ENCODE measurements around the gene PLS3. TPM values are rescaled to one million over a fixed set of nuclear protein-coding genes. Genes with fewer than 3 reads are reported as not detected.

Gene PLS3
- total RNA-seq, 1 donor = 323 TPM

DNA sequence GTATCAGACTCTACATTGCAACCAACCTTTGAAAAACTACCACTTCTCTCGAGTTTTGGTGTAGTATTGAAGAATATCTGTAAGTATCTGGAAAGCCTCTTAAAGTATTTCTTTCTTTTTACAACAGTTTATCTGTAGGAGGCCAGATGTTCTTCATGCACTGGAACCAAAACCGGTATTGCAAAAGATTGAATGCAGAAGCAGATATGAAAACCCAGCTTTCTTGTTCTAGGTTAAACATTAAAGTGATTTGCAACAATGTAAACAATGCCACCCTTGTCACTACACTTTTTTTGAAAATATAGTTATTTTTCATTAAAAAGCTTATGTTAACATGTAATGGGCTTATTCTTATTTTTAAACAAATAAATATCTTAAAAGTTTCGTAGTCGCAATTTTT lies 27.2 kb downstream of the PLS3 start:
- DNase-seq (ENCODE audit: low read depth) = peak; percentile 62
- H3K4me3 ChIP-seq (ENCODE audit: low read depth, low read length) = no peak overlapping the region
- TF ChIP-seq, protein P1, sequence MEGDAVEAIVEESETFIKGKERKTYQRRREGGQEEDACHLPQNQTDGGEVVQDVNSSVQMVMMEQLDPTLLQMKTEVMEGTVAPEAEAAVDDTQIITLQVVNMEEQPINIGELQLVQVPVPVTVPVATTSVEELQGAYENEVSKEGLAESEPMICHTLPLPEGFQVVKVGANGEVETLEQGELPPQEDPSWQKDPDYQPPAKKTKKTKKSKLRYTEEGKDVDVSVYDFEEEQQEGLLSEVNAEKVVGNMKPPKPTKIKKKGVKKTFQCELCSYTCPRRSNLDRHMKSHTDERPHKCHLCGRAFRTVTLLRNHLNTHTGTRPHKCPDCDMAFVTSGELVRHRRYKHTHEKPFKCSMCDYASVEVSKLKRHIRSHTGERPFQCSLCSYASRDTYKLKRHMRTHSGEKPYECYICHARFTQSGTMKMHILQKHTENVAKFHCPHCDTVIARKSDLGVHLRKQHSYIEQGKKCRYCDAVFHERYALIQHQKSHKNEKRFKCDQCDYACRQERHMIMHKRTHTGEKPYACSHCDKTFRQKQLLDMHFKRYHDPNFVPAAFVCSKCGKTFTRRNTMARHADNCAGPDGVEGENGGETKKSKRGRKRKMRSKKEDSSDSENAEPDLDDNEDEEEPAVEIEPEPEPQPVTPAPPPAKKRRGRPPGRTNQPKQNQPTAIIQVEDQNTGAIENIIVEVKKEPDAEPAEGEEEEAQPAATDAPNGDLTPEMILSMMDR (IDR thresholded peaks at IDR 0.05; ENCODE audit: insufficient read depth, low read depth, low read length) = no peak

DNA sequence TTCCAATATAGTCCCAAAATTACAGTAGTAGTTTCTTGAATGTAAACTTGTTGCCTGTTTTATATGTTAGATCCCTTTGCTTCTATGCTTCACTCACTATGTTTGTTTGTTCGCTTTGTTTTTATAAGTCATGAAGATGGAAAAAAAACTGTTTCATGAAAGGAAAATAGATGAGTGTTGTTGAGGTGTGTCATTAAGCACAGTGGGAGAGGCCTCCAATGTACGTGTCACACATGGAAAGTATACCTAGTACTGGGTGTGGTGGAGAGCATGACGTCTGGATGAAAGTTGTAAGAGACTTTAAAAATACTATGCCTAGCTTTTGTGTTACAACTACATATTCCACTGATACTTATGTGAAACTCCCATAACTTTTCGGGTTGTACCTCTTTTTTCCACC lies 28.4 kb downstream of the PLS3 start:
- no peak for DNase-seq (ENCODE audit: low read depth)
- H3K4me3 ChIP-seq (ENCODE audit: low read depth, low read length) = no peak overlapping the region
- TF ChIP-seq, protein P1 (IDR thresholded peaks at IDR 0.05; ENCODE audit: insufficient read depth, low read depth, low read length) = no peak

DNA sequence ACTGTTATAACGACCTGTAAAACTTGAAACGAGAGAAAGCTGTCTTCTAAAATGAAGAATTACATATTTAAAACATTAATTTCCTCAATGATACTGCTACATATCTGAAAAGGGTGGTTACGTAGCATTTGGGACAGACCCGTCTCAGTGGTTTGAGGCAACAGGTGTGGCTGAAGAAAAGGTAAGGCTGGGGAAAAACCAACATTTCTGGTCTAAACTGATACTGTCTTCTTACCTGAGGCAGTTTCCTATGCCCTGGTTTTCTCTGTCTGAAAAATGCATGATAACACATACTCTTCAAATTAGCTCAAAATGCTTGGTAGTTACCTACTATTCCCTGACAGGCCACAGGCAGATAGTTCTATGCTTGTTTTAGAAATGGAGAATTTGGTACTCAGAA lies 30.4 kb downstream of the PLS3 start:
- TF ChIP-seq, protein P1 (IDR thresholded peaks at IDR 0.05; ENCODE audit: insufficient read depth, low read depth, low read length) = no peak
- no peak overlapping the region for H3K4me3 ChIP-seq (ENCODE audit: low read depth, low read length)
- DNase-seq (ENCODE audit: low read depth) = no peak

DNA sequence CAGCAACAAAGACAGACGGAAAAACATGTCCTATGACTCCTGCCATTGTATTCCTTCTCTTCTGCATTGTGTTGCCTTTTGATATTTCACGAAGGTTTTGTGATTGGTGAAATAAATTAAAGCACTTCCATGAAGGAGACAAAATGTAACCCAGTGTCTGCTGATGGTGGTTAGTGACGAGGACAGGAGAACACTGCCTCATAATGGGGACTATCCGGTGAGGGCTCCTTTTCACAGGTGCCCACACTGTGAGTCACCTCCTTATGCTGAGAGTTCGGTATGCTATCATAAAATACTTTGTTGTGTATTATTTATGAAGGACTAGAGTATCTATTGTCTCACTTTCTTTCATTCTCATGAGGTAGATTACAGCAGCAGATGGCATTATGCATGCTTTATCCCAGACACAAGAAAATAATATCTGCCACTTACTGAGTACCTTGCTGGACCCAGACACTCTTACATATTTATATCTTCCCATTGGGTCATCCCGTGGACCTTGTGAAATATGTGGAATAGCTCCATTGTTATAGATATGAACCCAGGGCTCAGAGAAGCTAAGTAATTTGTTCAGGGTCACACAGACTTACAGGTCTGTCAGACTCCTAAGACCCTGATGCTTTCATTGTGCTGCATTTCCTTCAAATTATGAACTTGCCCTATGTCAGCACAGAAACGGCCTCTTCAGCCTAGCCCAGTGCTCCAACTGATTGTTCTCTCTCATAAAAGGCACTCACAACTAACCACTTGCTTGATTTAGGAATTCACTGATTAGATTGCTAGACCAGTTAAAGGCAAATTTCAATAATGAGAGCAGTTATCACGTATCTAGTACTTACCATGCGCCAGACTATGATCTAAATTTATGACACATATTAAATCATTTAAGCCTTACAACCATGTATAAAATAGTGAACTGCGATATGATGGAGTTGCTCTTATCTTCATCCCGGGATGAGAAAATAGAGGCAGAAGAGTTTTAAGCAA lies 31.2 kb downstream of the PLS3 start:
- no peak overlapping the region for H3K4me3 ChIP-seq (ENCODE audit: low read depth, low read length)
- DNase-seq (ENCODE audit: low read depth) = no peak
- TF ChIP-seq, protein P1 (IDR thresholded peaks at IDR 0.05; ENCODE audit: insufficient read depth, low read depth, low read length) = no peak

DNA sequence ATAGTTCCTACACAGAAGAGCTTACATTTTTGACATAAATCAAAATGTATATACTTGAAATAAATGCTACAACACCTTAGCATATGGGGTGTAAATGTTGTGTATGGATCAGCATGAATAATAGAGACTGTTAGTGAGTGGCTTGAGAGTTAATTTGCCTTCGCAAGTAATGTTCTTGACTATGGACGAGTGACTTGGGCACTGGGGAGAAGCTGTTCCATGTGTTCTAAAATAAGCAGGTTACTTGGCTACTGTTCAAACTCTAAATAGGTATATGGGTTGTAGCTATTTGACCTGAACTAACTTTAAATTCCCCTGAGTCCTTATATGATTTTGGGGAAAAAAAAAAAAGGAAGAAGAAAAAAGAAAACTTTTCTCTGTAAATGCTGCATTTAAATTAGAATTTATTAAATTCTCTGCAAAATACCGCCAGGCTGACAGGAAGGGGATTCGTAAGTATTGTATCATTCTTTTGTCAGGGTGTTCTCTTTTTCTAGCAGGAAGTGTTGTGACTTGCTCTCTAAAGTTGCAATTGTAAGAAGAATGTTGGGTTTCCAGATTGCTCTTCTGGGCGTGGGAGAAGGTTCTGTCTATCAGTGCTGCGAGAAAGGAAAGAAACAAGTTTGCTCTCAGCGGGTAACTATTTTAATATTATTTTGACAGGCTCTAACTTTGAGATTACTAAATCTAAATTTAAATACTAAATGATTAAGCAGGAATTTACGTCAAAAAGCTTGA lies 32.2 kb downstream of the PLS3 start:
- peak overlapping the region; percentile 3 for H3K4me3 ChIP-seq (ENCODE audit: low read depth, low read length)
- DNase-seq (ENCODE audit: low read depth) = no peak
- TF ChIP-seq, protein P1 (IDR thresholded peaks at IDR 0.05; ENCODE audit: insufficient read depth, low read depth, low read length) = no peak

DNA sequence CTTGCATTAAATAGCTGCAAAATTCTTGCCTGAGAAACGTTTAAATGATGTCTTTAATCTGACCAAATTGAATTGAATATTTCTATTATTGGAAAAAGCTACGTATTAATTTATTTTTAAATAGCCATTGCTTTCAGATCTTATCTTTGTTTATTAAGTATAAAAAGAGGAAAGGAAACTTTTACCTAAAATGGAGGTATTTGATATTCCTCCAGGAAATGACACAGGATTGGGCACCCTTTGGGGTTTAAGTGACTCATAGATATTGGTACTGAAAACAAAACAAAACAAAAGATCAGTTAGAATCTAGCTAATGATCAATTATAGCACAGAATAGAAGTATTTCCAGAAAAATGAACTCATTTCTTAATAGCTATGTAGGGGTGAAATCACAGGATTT lies 34.1 kb downstream of the PLS3 start:
- TF ChIP-seq, protein P1 (IDR thresholded peaks at IDR 0.05; ENCODE audit: insufficient read depth, low read depth, low read length) = no peak
- H3K4me3 ChIP-seq (ENCODE audit: low read depth, low read length) = no peak overlapping the region
- no peak for DNase-seq (ENCODE audit: low read depth)
